Trophoblast cell (in vitro differentiated cells and primary cell): ENCODE data around the gene MVK.
A peak's percentile ranks its signal among the peaks of the same experiment; 100 is the strongest.

Experiments used
- DNase-seq, 2 donors: peaks; one replicate each; pipeline ENCODE4 v3.0.0-alpha.2; 2016
- H2AFZ ChIP-seq: 2 replicates; pipeline ENCODE4 v1.6.1; 2013; ENCODE audit warnings: low read length, moderate library complexity, mild to moderate bottlenecking; ENCODE audit not compliant: insufficient read depth, poor library complexity
- H2AK5ac ChIP-seq: 2 replicates; pipeline ENCODE4 v1.6.1; 2013; ENCODE audit warnings: mild to moderate bottlenecking, low read length
- H2BK120ac ChIP-seq: 2 replicates; pipeline ENCODE4 v1.6.1; 2013; ENCODE audit warnings: low read length, mild to moderate bottlenecking, moderate library complexity; ENCODE audit not compliant: insufficient read depth, poor library complexity
- H2BK12ac ChIP-seq: 2 replicates; pipeline ENCODE4 v1.6.1; 2013; ENCODE audit warnings: mild to moderate bottlenecking, low read length, moderate library complexity
- H2BK5ac ChIP-seq: 2 replicates; pipeline ENCODE4 v1.6.1; 2013; ENCODE audit warnings: low read length, low read depth, moderate library complexity, mild to moderate bottlenecking; ENCODE audit not compliant: poor library complexity
- H3K14ac ChIP-seq: 2 replicates; pipeline ENCODE4 v1.6.1; 2013; ENCODE audit warnings: mild to moderate bottlenecking, low read length
- H3K18ac ChIP-seq: 2 replicates; pipeline ENCODE4 v1.6.1; 2013; ENCODE audit warnings: mild to moderate bottlenecking, low read length
- H3K23ac ChIP-seq: 2 replicates; pipeline ENCODE4 v1.6.1; 2013; ENCODE audit warnings: low read length
- H3K27ac ChIP-seq: 2 replicates; pipeline ENCODE4 v1.5.1; 2013; ENCODE audit warnings: low read depth, mild to moderate bottlenecking, inconsistent platforms, low read length, moderate library complexity
- H3K27me3 ChIP-seq: 2 replicates; pipeline ENCODE4 v1.6.1; 2013; ENCODE audit warnings: inconsistent platforms, mild to moderate bottlenecking, low read length, moderate library complexity; ENCODE audit not compliant: insufficient read depth
- H3K36me3 ChIP-seq, 2 experiments: 1 replicate in 1 of 2; 2 replicates in 1 of 2; pipeline ENCODE4 v1.6.1; 2013; ENCODE audit warnings: low read length in 2 of 2, mild to moderate bottlenecking in 2 of 2, moderate library complexity in 1 of 2; ENCODE audit not compliant: insufficient read depth in 2 of 2, control insufficient read depth in 1 of 2
- H3K4ac ChIP-seq: 2 replicates; pipeline ENCODE4 v1.6.1; 2013; ENCODE audit warnings: low read depth, mild to moderate bottlenecking, low read length, moderate library complexity
- H3K4me1 ChIP-seq, 2 experiments: 1 replicate in 1 of 2; 2 replicates in 1 of 2; pipeline ENCODE4 v1.6.1; 2013; ENCODE audit warnings: low read length in 2 of 2, mild to moderate bottlenecking in 2 of 2, moderate library complexity in 1 of 2; ENCODE audit not compliant: insufficient read depth in 2 of 2, control insufficient read depth in 1 of 2
- H3K4me2 ChIP-seq: 2 replicates; pipeline ENCODE4 v1.6.1; 2013; ENCODE audit warnings: inconsistent platforms, mild to moderate bottlenecking, low read length, moderate library complexity
- H3K4me3 ChIP-seq: 2 replicates; pipeline ENCODE4 v1.5.1; 2013; ENCODE audit warnings: mild to moderate bottlenecking, low read depth, low read length, inconsistent platforms
- H3K79me1 ChIP-seq: one replicate; pipeline ENCODE4 v1.6.1; 2013; ENCODE audit warnings: low read length
- H3K79me2 ChIP-seq: 2 replicates; pipeline ENCODE4 v1.6.1; 2013; ENCODE audit warnings: low read length, mild to moderate bottlenecking; ENCODE audit not compliant: control insufficient read depth, insufficient read depth, poor library complexity
- H3K9ac ChIP-seq: 2 replicates; pipeline ENCODE4 v1.6.1; 2013; ENCODE audit warnings: mild to moderate bottlenecking, low read length
- H3K9me3 ChIP-seq: 2 replicates; pipeline ENCODE4 v1.6.1; 2013; ENCODE audit warnings: low read depth, mild to moderate bottlenecking, control low read depth, inconsistent platforms, low read length; ENCODE audit not compliant: insufficient read depth
- H4K12ac ChIP-seq: 2 replicates; pipeline ENCODE4 v1.6.1; 2013; ENCODE audit warnings: low read depth, mild to moderate bottlenecking, low read length, moderate library complexity
- H4K8ac ChIP-seq: 2 replicates; pipeline ENCODE4 v1.6.1; 2013; ENCODE audit warnings: low read depth, mild to moderate bottlenecking, low read length, moderate library complexity
- H4K91ac ChIP-seq: one replicate; pipeline ENCODE4 v1.6.1; 2013; ENCODE audit warnings: low read depth, mild to moderate bottlenecking, low read length, moderate library complexity
- WGBS: extraction: QIAGEN DNeasy Blood & Tissue Kit; methylation state at CpG from one replicate; pipeline ENCODE4 v1.1.7; 2013; ENCODE audit warnings: missing lambda C conversion rate; ENCODE audit not compliant: insufficient read length, insufficient coverage; ENCODE audit errors: extremely low coverage; 5-methylcytosine and 5-hydroxymethylcytosine counted together

Gene MVK

GRCh38 chr12:109551108-109551507, 22.5 kb upstream of the MVK start:
- Histone ChIP-seq H3K4me1 (peaks cover 0 to 2% of the 10 kb centered on the region in 2 experiments), H4K91ac (no peak overlapping the region), H3K36me3 (no peaks in the 10 kb centered on the region), H2AK5ac (no peak overlapping the region), H2BK120ac (no peak overlapping the region), H3K18ac (no peak overlapping the region), H2AFZ (no peak overlapping the region), H3K27ac (no peak overlapping the region), H3K79me1 (no peaks in the 10 kb centered on the region), H3K23ac (no peak overlapping the region), H3K9ac (no peak overlapping the region), H3K4me3 (no peak overlapping the region), H2BK12ac (no peak overlapping the region), H3K14ac (no peak overlapping the region), H3K27me3 (no peaks in the 10 kb centered on the region), H3K79me2 (no peaks in the 10 kb centered on the region), H2BK5ac (no peak overlapping the region), H4K12ac (no peak overlapping the region), H3K9me3 (no peaks in the 10 kb centered on the region), H3K4ac (no peak overlapping the region), H4K8ac (no peak overlapping the region), H3K4me2 (no peak overlapping the region)
- DNase-seq = peak in 1 of 2 donors; percentile 1
- no CpG with 5 or more reads among the region's 6 CpGs for WGBS

GRCh38 chr12:109552971-109553370, 20.6 kb upstream of the MVK start:
- H4K8ac ChIP-seq = no peak overlapping the region
- H4K91ac ChIP-seq = no peak overlapping the region
- no peak overlapping the region for H3K18ac ChIP-seq
- no peak overlapping the region for H2AK5ac ChIP-seq
- no peak overlapping the region for H3K4ac ChIP-seq
- no CpG with 5 or more reads among the region's 4 CpGs for WGBS
- no peaks in the 10 kb centered on the region for H3K27me3 ChIP-seq
- H2BK120ac ChIP-seq = no peak overlapping the region
- no peak overlapping the region for H3K27ac ChIP-seq
- H3K4me2 ChIP-seq = no peak overlapping the region
- H3K9ac ChIP-seq = no peak overlapping the region
- no peak overlapping the region for H4K12ac ChIP-seq
- H3K36me3 ChIP-seq = peaks cover 0 to 2% of the 10 kb centered on the region in 2 experiments
- no peak overlapping the region for H3K23ac ChIP-seq
- H2BK5ac ChIP-seq = no peak overlapping the region
- no peaks in the 10 kb centered on the region for H3K9me3 ChIP-seq
- no peak overlapping the region for H3K14ac ChIP-seq
- H3K4me1 ChIP-seq = peaks cover 0 to 2% of the 10 kb centered on the region in 2 experiments
- H3K79me2 ChIP-seq = no peaks in the 10 kb centered on the region
- DNase-seq = no peak
- H2AFZ ChIP-seq = no peak overlapping the region
- H2BK12ac ChIP-seq = no peak overlapping the region
- no peaks in the 10 kb centered on the region for H3K79me1 ChIP-seq
- no peak overlapping the region for H3K4me3 ChIP-seq

DNA sequence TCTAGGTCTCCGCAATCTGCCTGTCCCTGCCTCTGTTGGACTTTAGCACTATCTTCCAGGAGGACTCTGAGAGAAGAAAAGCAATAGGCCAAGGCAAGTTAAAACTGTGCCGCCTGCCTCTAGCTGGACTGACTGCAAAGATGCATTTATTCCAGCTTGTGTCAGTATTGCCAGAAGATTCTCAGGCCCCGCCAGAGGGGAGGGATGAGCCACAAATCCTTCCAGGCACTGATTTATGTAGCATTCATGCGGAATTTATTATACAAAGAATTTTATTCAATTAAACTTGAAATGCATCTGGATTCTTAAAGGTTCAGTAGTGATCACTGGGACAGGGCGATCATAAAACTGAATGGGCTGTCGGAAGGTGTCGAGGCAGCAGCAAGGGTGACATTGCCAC, 20.1 kb upstream of the MVK start:
- no peak overlapping the region for H3K23ac ChIP-seq
- H4K12ac ChIP-seq = no peak overlapping the region
- DNase-seq = no peak
- peaks cover 0 to 2% of the 10 kb centered on the region in 2 experiments for H3K4me1 ChIP-seq
- H3K9me3 ChIP-seq = no peaks in the 10 kb centered on the region
- no peak overlapping the region for H2BK120ac ChIP-seq
- no CpG with 5 or more reads among the region's 7 CpGs for WGBS
- H2AFZ ChIP-seq = no peak overlapping the region
- H3K14ac ChIP-seq = no peak overlapping the region
- H3K4me2 ChIP-seq = no peak overlapping the region
- no peak overlapping the region for H2BK5ac ChIP-seq
- H3K9ac ChIP-seq = no peak overlapping the region
- no peak overlapping the region for H2BK12ac ChIP-seq
- H2AK5ac ChIP-seq = no peak overlapping the region
- H3K36me3 ChIP-seq = peaks cover 4 to 6% of the 10 kb centered on the region in 2 experiments
- H4K91ac ChIP-seq = no peak overlapping the region
- no peak overlapping the region for H3K27ac ChIP-seq
- no peak overlapping the region for H3K4me3 ChIP-seq
- H3K27me3 ChIP-seq = no peaks in the 10 kb centered on the region
- no peak overlapping the region for H4K8ac ChIP-seq
- no peak overlapping the region for H3K4ac ChIP-seq
- no peaks in the 10 kb centered on the region for H3K79me2 ChIP-seq
- no peaks in the 10 kb centered on the region for H3K79me1 ChIP-seq
- no peak overlapping the region for H3K18ac ChIP-seq

DNA sequence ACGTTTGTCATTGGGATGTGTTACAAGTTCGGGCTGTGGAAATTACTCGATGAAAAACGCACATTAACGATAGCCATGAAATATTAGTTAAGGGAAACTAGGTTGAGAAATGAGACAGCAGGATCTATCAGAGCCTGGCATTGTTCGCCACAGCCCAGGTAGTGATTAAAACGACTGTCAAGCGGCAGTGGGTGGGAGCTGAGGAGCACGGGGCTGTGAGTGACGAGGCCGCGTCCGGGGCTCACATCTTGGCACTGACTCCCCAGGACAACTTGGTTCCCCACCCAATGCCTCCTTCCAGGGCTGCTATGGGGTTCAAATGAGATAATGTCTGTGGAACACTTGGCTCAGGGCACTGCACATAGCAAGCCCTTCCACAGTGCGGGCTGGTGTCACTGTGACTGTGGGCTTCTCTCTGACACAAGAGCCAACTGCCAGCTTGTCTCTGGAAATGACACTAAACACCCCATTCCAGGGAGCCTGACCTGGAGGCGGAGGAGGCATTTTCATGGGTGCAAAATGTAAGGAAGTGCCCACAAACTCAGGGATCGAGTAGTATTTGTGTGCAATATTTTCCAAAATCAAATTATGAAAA, 19.6 kb upstream of the MVK start:
- H3K79me1 ChIP-seq = no peaks in the 10 kb centered on the region
- H3K4me1 ChIP-seq = peaks cover 0 to 2% of the 10 kb centered on the region in 2 experiments
- WGBS = no CpG with 5 or more reads among the region's 16 CpGs
- H3K14ac ChIP-seq = no peak overlapping the region
- H3K23ac ChIP-seq = no peak overlapping the region
- H3K27ac ChIP-seq = no peak overlapping the region
- no peaks in the 10 kb centered on the region for H3K9me3 ChIP-seq
- peaks cover 6 to 7% of the 10 kb centered on the region in 2 experiments for H3K36me3 ChIP-seq
- no peak overlapping the region for H2BK120ac ChIP-seq
- no peak overlapping the region for H3K9ac ChIP-seq
- H3K4ac ChIP-seq = no peak overlapping the region
- no peak overlapping the region for H3K18ac ChIP-seq
- no peaks in the 10 kb centered on the region for H3K79me2 ChIP-seq
- H4K91ac ChIP-seq = no peak overlapping the region
- no peak overlapping the region for H3K4me3 ChIP-seq
- H2BK12ac ChIP-seq = no peak overlapping the region
- H3K27me3 ChIP-seq = no peaks in the 10 kb centered on the region
- no peak overlapping the region for H4K8ac ChIP-seq
- H2AK5ac ChIP-seq = no peak overlapping the region
- no peak for DNase-seq
- H2BK5ac ChIP-seq = no peak overlapping the region
- no peak overlapping the region for H3K4me2 ChIP-seq
- no peak overlapping the region for H4K12ac ChIP-seq
- H2AFZ ChIP-seq = no peak overlapping the region
